ENCODE data around the gene ABL1. TPM values are rescaled to one million over a fixed set of nuclear protein-coding genes. Genes with fewer than 3 reads are reported as not detected.

ABL1 gene
- polyA plus RNA-seq, 12 donors: 48.7 to 82.0 (median 62.9) TPM; not detected in 1

DNA sequence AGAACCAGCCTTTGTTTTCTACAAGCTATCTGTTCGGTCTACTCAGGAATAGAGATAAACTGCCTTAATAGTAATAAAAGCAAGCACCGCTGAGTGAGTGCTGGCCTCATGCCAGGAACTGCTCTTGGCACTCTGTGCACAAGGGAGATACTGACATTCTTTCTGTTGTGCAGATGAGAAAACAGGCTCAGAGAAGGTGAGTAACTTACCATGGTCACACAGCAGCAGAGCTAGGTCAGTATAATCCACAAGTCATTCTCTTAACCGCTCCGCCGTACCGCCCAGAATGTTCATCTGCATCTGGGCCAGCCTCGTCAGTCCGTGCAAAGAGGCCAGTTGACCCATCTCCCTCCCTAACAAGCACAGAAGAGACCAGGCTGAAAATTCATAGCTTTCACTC is 34.2 kb downstream of the ABL1 start:
- no peak for DNase-seq

DNA sequence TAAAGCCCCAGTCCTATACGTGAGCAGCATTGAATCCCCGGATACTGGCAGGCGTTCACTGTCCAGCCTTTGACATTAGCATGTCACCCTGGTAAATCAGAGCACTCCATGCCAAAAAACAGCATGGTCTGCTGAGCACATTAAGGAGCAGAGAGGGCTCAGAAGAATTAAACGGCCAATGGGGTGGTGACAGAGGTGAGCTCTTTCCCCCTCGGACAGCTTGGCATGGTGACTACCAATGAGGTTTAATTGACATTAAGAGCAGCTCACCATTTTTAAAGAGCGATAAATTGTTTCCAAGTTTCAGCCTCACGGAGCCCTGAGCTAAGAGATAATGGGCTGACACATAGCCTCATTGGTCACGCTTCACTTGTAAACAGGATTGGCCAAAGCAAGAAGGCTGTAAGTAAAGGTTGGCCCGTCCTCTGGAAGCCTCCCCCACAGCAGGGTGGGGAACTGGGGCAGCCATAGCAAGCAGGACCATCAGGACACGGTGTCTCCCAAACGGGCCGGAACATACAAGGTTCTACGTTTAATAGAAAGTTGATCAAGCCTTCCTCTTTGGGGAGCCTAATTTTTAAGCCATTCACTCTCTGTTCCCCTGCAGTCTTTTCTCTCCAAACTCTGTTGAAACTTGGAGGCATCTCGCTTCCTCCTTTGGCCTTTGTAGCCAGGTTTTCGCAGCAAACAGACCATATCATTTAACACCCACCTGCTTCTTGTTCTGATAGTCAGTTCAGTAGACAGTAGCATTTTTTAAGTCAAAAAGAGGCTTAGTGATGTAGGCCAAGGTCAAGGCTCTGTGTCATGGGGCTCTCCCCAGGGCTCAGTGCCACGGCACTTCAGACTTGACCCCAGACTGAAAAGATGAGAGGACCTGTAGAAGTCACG is 35.7 kb downstream of the ABL1 start:
- no peak for DNase-seq

DNA sequence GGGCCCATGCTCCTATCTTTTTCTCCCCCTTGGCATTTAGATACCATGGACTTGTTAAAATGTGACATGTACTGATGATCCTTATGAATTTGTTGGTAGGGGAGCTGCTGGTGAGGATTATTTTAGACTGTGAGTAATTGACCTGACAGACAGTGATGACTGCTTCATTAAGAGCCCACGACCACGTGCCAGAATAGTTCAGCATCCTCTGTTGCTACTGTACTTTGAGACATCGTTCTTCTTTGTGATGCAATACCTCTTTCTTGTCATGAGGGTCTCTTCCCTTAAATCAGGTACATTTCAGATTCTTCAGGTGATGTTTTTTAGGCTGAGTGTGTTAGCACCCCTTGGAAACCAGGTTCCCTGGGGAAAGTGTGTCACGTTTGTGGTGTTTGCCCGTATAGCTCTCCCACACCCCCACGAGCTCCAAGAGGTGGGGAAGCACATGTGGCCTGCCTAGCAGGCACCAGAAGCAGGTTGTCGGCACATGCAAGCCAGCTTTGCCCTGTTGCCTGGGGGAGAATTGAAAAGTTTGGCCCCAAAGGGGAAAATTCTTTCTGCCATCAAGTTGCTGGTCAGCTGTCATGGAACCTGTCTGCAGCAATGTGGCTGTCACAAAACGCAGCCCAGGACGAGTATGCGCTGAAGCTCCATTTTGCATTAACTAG is 36.5 kb downstream of the ABL1 start:
- DNase-seq: no peak

- DNase-seq: no peak
These were observed 37.0 kb downstream of the ABL1 start for GRCh38 chr9:130872093-130872492.

DNA sequence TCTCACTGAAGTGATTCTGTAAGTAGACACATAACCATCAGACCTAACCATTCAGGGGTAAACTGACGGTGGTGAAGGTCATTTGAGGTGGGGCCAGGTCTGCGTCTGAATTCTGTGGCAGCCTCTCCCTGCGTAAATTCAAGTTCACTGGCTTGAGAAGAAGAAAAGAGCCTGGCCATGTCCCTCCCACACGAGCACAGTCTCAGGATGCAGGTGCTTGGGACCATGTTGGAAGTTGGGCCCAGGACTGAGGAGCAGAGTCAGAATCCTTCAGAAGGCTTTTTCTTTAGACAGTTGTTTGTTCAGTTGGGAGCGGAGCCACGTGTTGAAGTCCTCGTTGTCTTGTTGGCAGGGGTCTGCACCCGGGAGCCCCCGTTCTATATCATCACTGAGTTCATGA is 37.5 kb downstream of the ABL1 start:
- DNase-seq: no peak

DNA sequence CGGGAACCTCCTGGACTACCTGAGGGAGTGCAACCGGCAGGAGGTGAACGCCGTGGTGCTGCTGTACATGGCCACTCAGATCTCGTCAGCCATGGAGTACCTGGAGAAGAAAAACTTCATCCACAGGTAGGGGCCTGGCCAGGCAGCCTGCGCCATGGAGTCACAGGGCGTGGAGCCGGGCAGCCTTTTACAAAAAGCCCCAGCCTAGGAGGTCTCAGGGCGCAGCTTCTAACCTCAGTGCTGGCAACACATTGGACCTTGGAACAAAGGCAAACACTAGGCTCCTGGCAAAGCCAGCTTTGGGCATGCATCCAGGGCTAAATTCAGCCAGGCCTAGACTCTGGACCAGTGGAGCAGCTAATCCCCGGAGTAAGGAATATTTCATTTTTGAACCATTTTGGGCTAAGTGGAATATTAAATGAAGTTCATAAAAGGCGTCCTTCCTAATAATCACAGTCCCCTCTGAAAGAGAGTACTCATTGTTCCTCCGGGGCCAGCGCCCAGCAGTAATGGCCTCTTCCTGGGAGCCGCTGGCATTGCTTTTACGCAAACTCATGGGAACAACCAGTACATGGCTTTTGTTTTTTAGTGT is 38.0 kb downstream of the ABL1 start:
- no peak for DNase-seq

GRCh38 chr9:130873966-130874365 is 38.9 kb downstream of the ABL1 start:
- DNase-seq: no peak

DNA sequence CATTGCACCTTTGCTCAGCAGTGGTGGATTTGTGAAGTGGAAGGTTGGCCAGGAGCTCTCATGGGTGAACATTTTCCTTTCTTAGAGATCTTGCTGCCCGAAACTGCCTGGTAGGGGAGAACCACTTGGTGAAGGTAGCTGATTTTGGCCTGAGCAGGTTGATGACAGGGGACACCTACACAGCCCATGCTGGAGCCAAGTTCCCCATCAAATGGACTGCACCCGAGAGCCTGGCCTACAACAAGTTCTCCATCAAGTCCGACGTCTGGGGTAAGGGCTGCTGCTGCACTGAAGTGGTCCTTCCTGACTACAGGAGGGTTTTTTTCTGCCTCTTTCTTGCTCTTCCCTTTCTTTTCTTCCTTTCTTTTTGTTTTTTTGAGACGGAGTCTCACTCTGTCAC is 39.7 kb downstream of the ABL1 start:
- no peak for DNase-seq

DNA sequence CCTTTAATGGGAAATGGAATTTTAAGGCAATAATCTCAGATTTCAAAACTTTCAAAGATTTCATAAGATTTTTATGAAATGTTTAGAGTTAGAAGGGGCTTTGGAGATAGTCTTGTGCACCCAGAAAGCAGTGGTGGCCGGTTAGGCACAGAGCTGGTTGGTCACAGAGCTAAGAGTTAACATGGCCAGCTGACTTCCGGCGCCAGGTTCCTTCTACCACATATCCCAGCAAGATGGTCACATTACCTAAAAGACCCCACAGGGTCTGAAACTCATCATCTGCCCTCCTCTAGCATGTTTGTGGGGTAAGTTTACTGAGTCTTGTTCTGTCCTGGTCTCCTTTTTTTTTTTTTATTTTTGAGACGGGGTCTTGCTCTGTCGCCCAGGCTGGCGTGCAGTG is 42.2 kb downstream of the ABL1 start:
- DNase-seq: no peak

DNA sequence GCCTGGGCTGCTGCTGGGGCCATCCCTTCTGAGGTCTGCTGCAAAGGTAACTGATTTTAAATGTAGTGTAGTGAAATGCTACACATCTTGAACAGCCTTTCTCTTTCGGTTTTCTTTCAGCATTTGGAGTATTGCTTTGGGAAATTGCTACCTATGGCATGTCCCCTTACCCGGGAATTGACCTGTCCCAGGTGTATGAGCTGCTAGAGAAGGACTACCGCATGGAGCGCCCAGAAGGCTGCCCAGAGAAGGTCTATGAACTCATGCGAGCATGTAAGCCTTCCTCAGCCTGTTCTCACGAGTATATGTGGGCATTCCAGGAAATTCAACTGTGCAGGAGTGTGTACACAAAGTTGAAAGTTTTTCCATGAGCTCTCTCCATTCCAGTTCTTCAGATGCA is 43.2 kb downstream of the ABL1 start:
- DNase-seq: no peak

GRCh38 chr9:130879863-130880411 is 44.9 kb downstream of the ABL1 start:
- DNase-seq: no peak

DNA sequence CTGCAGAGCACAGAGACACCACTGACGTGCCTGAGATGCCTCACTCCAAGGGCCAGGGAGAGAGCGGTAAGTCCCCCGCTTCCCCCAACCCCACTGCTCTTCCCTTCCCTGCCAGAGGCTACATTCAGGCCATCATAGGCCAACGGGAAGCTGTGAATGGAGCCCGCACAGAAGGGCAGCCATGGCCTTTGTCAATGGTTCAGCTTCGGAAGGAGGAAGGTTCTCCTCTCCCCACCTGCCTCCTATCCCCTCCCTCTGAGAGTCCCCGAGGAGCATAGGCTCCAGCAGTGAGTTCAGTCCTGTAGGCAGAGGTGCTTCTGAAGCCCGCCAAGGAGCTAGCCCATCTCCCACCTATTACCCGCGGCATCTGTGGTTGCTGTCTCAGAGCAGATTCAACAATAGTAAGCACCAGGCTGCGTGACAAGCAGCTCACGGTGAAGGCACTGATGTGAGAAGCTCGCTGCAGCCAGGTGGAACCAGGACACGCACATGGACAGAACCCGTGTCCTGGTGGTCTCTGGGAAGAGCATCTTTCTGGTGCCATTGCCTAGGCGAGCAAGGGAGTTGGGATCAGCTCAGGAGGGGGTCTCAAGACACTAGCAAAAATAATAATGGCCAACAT is 45.7 kb downstream of the ABL1 start:
- DNase-seq: no peak

GRCh38 chr9:130881516-130881915 is 46.5 kb downstream of the ABL1 start:
- DNase-seq: no peak

GRCh38 chr9:130882696-130883225 is 47.7 kb downstream of the ABL1 start:
- DNase-seq: no peak

DNA sequence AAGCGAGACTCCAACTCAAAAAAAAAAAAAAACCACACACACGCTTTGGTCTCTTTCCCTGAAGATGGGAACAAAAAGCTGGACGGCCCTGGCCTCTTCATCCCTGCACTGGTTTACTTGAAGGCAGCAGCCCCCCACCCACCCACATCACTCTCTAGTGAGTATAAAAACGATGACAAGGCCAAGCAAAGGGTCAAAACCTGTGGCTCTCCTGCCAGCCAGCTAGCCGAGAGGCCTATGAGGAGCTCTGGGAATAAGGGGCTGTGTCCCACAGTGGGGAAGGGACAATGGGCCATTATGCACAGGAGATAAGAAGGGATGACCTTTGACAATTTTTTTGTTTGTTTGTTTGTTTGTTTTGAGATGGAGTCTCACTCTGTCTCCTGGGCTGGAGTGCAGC is 48.4 kb downstream of the ABL1 start:
- no peak for DNase-seq

GRCh38 chr9:130884111-130884531 is 49.1 kb downstream of the ABL1 start:
- DNase-seq: no peak

DNA sequence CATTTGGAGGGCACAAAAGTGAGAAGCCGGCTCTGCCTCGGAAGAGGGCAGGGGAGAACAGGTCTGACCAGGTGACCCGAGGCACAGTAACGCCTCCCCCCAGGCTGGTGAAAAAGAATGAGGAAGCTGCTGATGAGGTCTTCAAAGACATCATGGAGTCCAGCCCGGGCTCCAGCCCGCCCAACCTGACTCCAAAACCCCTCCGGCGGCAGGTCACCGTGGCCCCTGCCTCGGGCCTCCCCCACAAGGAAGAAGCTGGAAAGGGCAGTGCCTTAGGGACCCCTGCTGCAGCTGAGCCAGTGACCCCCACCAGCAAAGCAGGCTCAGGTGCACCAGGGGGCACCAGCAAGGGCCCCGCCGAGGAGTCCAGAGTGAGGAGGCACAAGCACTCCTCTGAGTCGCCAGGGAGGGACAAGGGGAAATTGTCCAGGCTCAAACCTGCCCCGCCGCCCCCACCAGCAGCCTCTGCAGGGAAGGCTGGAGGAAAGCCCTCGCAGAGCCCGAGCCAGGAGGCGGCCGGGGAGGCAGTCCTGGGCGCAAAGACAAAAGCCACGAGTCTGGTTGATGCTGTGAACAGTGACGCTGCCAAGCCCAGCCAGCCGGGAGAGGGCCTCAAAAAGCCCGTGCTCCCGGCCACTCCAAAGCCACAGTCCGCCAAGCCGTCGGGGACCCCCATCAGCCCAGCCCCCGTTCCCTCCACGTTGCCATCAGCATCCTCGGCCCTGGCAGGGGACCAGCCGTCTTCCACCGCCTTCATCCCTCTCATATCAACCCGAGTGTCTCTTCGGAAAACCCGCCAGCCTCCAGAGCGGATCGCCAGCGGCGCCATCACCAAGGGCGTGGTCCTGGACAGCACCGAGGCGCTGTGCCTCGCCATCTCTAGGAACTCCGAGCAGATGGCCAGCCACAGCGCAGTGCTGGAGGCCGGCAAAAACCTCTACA is 49.8 kb downstream of the ABL1 start:
- no peak for DNase-seq

- DNase-seq: no peak
These were observed 50.7 kb downstream of the ABL1 start for GRCh38 chr9:130885484-130886375.

GRCh38 chr9:130886981-130887380 is 51.9 kb downstream of the ABL1 start:
- DNase-seq: no peak

Measured in muscle of arm (tissue), 12 donors.